IPS-NIHi7 (cell line): ENCODE results near the gene SORCS1.
"Not testable (repeated sequence)": the region's sequence is repeated elsewhere in the genome, so short reads cannot be mapped to it uniquely, and the experiment has no call there.

Experiments
- DNase-seq: peaks from one replicate; pipeline ENCODE4 v3.0.0; 2012; ENCODE audit warnings: mixed read lengths; ENCODE audit errors: extremely low spot score

SORCS1 gene

DNA sequence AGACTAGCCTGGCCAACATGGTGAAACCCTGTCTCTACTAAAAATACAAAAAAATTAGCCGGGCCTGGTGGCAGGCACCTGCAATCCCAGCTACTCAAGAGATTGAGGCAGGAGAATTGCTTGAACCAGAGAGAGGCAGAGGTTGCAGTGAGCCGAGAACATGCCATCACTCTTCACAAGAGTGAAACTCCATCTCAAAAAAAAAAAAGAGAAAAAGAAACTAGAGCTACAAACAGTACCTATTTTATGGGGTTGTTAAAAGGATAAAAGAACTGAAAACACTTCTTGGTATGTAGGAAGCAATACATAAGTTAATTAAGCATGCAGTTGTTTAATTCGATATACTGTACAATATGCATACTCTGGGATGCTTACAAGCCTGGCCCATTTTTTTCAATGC, 216.9 kb downstream of the SORCS1 start:
- no peak for DNase-seq

- DNase-seq: no peak
Observed at GRCh38 chr10:106942035-106942662, 222.4 kb downstream of the SORCS1 start.

DNA sequence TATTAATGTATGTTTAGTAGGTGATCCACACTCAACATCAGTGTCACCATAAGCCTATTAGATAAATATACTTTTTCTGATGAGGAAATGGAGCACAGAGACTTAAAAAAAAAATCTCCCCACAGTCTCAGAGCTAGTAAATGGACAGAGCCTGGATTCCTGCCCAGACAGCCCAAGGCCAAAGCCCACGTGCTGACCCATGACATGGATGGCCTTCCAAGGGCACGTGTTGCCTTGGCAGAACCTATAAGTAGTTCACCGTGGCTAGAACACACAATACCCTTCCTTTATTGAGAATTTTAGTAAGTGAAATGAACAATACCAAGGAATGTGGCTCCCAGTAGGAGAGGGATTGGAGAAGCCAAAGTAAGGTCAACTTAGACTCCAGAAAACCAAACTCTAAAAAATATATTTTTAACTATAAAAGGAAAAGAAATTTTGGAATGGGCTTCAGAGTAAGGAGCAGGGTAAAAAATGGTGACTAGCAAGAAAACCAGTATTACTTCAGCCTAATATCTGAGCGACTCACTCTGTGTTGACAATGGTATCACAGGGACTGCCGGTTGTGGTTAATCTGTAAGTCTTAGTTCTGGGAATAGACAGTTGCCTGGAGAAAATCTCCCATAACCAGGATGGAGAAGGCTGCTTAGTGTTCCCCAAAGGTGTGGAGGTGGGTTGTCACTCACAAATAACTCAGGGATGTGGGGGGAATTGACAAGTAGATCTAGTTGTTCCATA, 223.0 kb downstream of the SORCS1 start:
- no peak for DNase-seq

- no peak for DNase-seq
Observed at GRCh38 chr10:106938513-106938912, 226.0 kb downstream of the SORCS1 start.

DNA sequence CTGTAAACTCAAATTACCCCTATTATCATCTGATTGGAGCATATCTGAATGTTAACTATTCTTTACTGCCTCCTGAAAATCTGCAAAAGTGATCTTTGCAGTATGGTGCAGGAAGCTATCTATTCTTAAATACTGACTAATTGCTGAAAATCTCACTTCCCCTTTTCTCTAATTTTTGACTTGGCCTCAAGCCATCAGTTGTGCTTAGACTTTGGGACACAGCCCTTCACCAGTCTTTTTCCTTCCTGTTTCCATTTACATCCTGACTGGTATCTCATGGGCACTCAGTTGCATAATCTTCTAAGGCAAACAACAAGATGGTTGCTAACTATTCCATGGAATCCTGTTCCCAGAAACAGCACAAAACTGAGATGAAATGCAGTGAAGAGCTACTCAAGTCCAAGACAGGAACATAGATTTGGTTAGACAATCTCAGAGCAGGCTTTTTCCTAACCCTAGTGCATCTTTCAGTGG, 228.5 kb downstream of the SORCS1 start:
- no peak for DNase-seq

DNA sequence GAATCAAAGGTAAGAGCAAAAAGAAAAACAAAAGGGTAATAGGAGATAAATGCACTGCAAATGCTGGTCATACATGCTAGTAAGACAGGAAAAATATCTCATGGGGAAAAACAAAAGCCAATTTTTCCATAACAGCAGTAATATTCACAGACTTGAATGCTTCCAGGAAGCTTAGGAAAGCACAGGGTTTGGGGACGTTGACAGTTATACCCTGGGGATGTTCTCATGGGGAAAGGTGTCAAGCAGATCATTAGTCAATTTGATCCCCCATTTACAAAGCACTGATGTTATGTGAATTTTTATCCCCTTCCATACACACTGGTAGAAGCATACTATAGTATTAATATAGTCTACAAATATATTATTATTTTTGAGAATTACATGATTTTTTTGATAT, 232.7 kb downstream of the SORCS1 start:
- no peak for DNase-seq

GRCh38 chr10:106931159-106931852, 233.2 kb downstream of the SORCS1 start:
- no peak for DNase-seq

DNA sequence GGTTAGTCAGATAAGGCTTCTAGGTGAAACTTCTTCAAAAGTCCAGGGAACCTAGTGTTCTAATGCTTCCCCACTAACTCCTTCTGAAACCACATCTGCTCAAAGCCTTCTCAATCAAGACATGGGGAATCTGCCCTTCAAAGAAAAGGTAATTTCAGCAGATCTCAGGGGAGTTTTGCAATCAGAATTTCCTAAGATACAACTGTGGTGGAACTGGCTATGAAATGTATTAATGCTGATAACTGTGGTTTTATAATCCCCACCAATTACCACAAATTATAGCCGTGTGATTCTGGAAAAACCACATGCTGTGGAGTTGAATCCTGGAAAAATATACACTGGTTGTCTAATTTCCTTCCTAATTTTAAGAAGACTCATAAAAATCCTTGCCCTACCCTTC, 233.8 kb downstream of the SORCS1 start:
- DNase-seq: no peak

DNA sequence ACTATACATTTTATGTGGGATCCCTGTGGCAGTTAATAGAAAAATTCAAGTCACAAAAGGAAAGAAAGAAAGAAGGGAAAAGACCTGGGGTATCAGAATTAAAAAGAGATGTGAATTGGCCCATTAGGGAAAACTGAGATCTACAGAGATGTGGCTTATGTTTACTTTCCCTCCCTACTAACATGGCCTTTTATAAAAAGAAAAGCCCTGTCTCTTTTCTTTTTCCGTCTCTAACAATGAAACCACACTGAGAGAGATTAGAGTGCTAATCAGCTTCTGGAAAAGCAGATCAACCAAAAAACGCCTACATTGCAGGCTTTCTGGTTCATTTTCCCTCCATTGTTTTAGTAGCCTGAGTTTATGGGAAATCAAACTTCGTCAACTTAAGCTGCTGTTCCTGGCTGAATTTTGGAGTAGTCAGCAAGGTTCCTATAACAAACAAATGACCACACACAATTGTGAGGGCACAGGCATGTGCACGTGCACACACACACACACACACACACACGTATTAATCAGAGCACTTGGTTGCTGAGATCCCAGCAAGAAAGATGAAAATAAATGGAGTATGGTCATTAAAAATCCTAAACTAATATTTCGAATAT, 235.1 kb downstream of the SORCS1 start:
- DNase-seq: no peak

DNA sequence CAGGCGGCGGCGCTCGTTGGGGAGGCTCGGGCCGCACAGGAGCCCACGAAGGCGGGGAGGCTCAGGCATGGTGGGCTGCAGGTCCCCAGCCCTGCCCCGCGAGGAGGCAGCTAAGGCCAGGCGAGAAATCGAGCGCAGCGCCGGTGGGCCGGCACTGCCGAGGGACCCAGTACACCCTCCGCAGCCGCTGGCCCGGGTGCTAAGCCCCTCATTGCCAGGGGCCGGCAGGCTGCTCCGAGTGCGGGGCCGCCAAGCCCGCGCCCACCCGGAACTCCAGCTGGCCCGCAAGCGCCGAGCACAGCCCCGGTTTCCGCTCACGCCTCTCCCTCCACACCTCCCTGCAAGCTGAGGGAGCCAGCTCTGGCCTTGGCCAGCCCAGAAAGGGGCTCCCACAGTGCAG, 236.4 kb downstream of the SORCS1 start:
- DNase-seq: not testable (repeated sequence)

- DNase-seq: no peak
Observed at GRCh38 chr10:106925191-106925590, 239.3 kb downstream of the SORCS1 start.

DNA sequence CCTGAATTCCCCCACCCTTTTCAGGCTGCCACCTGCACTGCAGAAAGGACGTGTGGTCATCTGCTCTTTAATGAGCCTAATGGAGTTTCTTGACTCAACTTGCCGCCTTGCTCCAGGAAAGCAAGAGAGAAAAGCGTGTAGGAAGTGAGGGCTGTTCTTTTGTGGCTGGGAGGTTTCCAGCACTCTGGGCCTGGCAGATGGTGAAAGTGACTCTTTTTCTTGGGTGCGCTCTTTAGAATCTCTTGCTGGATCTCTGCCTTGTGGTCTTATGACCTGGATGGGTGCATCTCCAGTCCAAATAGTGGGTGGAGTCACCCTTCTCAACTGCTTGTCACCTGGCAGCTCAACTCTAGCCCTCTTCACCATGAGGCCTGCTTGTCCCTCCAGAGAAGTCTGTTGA, 244.0 kb downstream of the SORCS1 start:
- DNase-seq: no peak

GRCh38 chr10:106919871-106920282, 244.6 kb downstream of the SORCS1 start:
- DNase-seq: no peak

DNA sequence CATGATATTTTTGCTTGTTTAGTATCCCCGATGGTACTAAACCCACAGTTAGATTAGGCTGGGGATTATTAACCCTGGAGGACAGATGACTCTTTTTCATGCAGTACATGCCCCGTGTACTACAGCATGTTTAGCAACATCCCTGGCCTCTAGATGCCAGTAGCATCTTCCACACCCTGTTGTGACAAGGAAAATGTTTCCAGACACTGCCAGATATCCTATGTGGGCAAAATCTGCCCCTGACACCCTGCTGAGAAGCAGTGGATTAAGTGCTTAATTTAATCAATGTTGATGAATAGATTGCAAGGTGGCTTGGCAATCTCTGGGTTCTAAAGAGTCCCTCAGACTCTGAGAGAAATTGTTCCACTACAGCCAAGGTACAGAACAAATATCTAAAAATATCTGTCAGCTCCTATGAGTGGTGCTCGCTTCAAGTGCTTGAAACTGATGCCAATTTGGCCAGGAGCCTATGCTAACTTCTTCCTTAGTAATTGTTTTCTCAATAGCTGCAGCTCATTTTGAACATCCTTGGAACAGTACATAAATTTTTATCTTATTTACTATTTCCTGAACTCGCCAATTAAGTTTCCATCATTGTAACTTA, 247.0 kb downstream of the SORCS1 start:
- no peak for DNase-seq

DNA sequence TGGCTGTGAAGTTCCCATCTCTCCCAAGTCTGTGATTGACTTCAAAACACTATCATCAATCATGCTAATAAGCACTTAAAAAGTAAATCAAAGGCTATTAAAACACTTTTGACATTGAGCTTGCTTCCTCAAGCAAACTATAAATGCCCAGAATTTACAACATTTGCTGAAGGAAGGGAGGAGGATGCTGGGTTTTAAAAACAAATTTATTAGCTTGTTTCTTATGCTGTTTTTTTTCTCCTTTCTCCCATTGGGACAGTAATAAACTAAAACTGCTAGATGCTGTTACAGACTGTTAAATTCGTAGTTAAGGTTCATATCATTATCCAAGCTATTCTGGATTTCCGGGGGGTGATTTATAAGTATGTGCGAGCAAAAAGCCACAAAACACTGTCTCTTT, 250.5 kb downstream of the SORCS1 start:
- DNase-seq: no peak

GRCh38 chr10:106913348-106913747, 251.2 kb downstream of the SORCS1 start:
- no peak for DNase-seq

- DNase-seq: no peak
Observed at GRCh38 chr10:106911096-106911495, 253.4 kb downstream of the SORCS1 start.

GRCh38 chr10:106910666-106911065, 253.8 kb downstream of the SORCS1 start:
- DNase-seq: no peak

- no peak for DNase-seq
Observed at GRCh38 chr10:106908225-106908624, 256.3 kb downstream of the SORCS1 start.

DNA sequence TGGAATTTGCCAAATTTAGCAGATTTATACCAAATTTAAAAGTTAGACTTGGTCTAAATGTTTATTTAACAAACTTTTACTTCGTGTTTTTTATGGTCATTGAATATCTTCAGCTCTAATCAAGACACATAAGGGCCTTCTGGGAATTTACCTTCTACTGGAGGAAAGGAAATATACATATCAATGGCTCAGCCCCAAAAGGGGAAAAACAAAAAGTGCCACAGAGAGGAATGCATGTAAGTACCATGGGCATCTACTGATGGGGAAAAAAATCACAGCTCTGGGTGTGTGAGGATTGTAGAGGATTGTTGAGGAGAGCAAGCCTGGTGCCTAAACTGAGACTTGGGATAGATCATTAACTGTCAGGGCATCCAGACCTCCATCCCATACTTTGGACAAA, 260.3 kb downstream of the SORCS1 start:
- DNase-seq: no peak

DNA sequence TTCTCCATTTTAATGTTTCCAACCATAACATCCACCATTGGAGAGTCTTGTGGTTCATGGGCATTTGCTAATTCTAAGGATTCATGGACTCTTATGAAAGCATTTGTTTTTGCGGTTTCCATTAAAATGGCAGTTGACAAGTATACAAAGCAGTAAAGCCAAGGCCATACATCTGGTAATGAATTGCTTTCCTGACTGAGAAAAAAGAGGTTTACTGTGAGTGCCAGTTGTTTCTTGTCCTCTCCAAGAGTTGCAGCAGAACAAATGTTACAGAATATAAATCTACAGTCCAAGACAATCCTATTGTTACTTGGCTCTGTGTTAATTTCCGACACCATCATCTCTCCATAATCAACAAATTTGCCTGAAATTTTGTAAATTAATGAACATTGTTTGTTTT, 261.3 kb downstream of the SORCS1 start:
- DNase-seq: no peak

- no peak for DNase-seq
Observed at GRCh38 chr10:106900016-106900652, 264.4 kb downstream of the SORCS1 start.
